Progenitor cell of endocrine pancreas (in vitro differentiated cells): ENCODE results near the gene FYN. TPM values are rescaled to one million over a fixed set of nuclear protein-coding genes. Genes with fewer than 3 reads are reported as not detected.

Experiments used
- DNase-seq: peaks from one replicate; pipeline ENCODE4 v3.0.0; 2021; ENCODE audit warnings: low spot score; ENCODE audit not compliant: unreplicated experiment
- H3K27ac Mint-ChIP-seq: 2 replicates; pipeline ENCODE4 v1.8.0; 2021; ENCODE audit warnings: mild to moderate bottlenecking, moderate library complexity, mixed read lengths
- H3K27me3 Mint-ChIP-seq: 2 replicates; pipeline ENCODE4 v1.8.0; 2021; ENCODE audit warnings: mixed read lengths
- H3K36me3 Mint-ChIP-seq: 2 replicates; pipeline ENCODE4 v1.8.0; 2022; ENCODE audit warnings: mixed read lengths; ENCODE audit not compliant: insufficient read depth
- H3K4me1 Mint-ChIP-seq: 2 replicates; pipeline ENCODE4 v1.8.0; 2021; ENCODE audit warnings: low read depth, mixed read lengths
- H3K4me3 Mint-ChIP-seq: 2 replicates; pipeline ENCODE4 v1.8.0; 2021; ENCODE audit warnings: low read depth, mild to moderate bottlenecking, moderate library complexity, mixed read lengths
- H3K9me3 Mint-ChIP-seq: 2 replicates; pipeline ENCODE4 v1.8.0; 2021; ENCODE audit warnings: low read depth, mixed read lengths
- CTCF ChIP-seq: fragments of 200-600 bp; sonication (generic); IDR thresholded peaks from one replicate; pipeline ENCODE4 v1.5.0; 2021; ENCODE audit warnings: antibody characterized with exemption, mild to moderate bottlenecking; ENCODE audit not compliant: unreplicated experiment
- total RNA-seq: library from RNA; stranded (reverse); gene quantifications from 2 replicates; pipeline ENCODE4 v1.2.1, GENCODE V29; 2021

FYN gene
- total RNA-seq, 1 donor from 2014 or later: 169 TPM

DNA sequence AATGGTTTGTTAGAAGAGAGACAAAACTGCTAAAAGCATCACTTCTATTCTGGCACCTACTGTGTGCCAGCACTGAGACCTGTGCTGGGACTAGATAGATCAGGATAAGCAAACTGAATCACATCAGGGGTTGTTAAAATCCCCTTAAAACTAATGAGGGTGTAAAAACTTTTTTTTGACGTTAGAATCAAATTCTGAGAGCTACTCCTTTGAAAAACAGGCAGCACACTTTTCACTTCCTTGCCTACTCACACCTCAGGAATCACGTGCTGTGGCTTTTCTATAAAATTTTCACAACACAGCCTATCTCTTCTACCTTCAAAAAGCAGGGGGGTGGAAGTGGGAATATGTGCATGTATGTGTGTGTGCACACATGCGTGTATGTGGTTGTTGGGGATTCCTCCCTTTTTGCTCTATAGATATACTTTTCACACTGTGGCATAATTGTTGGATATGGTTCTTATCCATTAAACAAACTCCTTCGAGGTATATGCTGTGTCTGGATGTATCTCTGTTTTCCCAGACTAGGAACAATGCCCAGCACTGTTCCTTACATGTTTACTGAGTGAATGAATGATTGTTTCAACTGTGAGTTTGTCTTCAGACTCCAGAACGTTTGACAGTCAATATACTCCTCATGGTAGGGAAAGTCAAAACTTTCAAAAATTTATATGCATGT is 105.4 kb downstream of the FYN start:
- no peak for DNase-seq
- no peak overlapping the region for H3K4me3 Mint-ChIP-seq
- no peaks in the 10 kb centered on the region for H3K9me3 Mint-ChIP-seq
- peak overlapping the region; percentile 74 for H3K27ac Mint-ChIP-seq
- H3K36me3 Mint-ChIP-seq: peaks cover 10% of the 10 kb centered on the region
- peaks cover 45% of the 10 kb centered on the region for H3K4me1 Mint-ChIP-seq
- H3K27me3 Mint-ChIP-seq: no peaks in the 10 kb centered on the region
- no peak for TF ChIP-seq CTCF

GRCh38 chr6:111766201-111766857 is 106.9 kb downstream of the FYN start:
- H3K9me3 Mint-ChIP-seq: no peaks in the 10 kb centered on the region
- no peak for DNase-seq
- peak overlapping the region; percentile 49 for H3K27ac Mint-ChIP-seq
- no peaks in the 10 kb centered on the region for H3K27me3 Mint-ChIP-seq
- H3K36me3 Mint-ChIP-seq: peaks cover 6% of the 10 kb centered on the region
- H3K4me1 Mint-ChIP-seq: peaks cover 43% of the 10 kb centered on the region
- no peak for TF ChIP-seq CTCF
- no peak overlapping the region for H3K4me3 Mint-ChIP-seq

GRCh38 chr6:111765763-111766162 is 107.5 kb downstream of the FYN start:
- Mint-ChIP-seq H3K9me3 (no peaks in the 10 kb centered on the region), H3K4me1 (peaks cover 39% of the 10 kb centered on the region), H3K27me3 (no peaks in the 10 kb centered on the region), H3K4me3 (no peak overlapping the region), H3K36me3 (peaks cover 8% of the 10 kb centered on the region), H3K27ac (no peak overlapping the region)
- no peak for DNase-seq
- no peak for TF ChIP-seq CTCF

- no peaks in the 10 kb centered on the region for H3K9me3 Mint-ChIP-seq
- peaks cover 6% of the 10 kb centered on the region for H3K36me3 Mint-ChIP-seq
- peaks cover 31% of the 10 kb centered on the region for H3K4me1 Mint-ChIP-seq
- TF ChIP-seq CTCF: no peak
- no peak overlapping the region for H3K4me3 Mint-ChIP-seq
- H3K27ac Mint-ChIP-seq: peak overlapping the region; percentile 47
- H3K27me3 Mint-ChIP-seq: no peaks in the 10 kb centered on the region
- DNase-seq: no peak
Measured at GRCh38 chr6:111764238-111765175, 108.7 kb downstream of the FYN start.

DNA sequence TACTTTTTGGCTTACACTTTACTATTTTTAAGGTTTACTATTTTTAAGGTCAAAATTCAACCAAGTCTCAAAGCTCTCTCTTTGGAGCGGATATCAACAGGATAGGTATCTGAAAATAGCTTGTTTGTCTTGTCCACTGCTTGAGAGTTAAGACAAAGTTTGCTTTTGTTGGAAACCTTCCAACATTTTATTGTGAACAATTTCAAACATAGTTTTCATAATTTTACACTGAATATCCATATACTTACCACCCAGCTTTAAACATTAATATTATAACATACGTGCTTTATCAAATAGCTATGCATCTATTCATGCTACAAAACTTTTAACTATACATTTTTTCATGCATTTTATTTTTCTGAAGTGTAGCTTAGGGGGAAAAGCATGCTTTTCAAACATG is 109.9 kb downstream of the FYN start:
- Mint-ChIP-seq H3K27me3 (no peaks in the 10 kb centered on the region), H3K27ac (no peak overlapping the region), H3K36me3 (peaks cover 6% of the 10 kb centered on the region), H3K4me3 (no peak overlapping the region), H3K9me3 (no peaks in the 10 kb centered on the region), H3K4me1 (peaks cover 27% of the 10 kb centered on the region)
- no peak for TF ChIP-seq CTCF
- no peak for DNase-seq
